ENCODE data around the gene TRIL. TPM values are rescaled to one million over a fixed set of nuclear protein-coding genes. Genes with fewer than 3 reads are reported as not detected.

Gene TRIL
- total RNA-seq, 6 experiments from 2014 or later, result 0.07 to 0.08 TPM; not detected in 4

DNA sequence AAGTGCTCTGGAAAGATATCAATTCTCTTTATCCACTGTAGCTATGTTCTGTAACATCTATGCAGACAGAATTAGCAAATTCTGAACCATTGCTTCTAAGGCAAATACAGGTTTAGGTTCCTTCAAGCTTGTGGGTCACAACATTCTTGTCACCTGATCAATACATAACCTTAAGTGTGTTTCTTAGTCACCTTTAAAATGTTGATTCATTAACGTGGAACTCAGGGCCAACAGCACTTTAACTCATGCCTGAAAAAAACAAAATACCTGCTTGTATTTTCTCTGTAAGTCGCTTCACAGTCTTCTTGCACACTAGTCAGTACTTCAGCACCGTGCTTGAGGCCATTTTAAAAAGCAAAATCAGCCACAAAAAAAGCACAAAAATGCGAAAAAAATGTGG is 35.2 kb upstream of the TRIL start:
- Mint-ChIP-seq H3K36me3 (ENCODE audit: low read depth) (peaks cover 4% of the 10 kb centered on the region; the same call in 1 of the 2 replicates), H3K27me3 (ENCODE audit: insufficient read depth) (peaks cover 9% of the 10 kb centered on the region), H3K9me3 (no peaks in the 10 kb centered on the region; the same call in 1 of the 2 replicates), H3K4me1 (ENCODE audit: low read depth) (peaks cover 23% of the 10 kb centered on the region), H3K27ac (no peak overlapping the region), H3K4me3 (no peak overlapping the region)
- TF ChIP-seq, protein P1, sequence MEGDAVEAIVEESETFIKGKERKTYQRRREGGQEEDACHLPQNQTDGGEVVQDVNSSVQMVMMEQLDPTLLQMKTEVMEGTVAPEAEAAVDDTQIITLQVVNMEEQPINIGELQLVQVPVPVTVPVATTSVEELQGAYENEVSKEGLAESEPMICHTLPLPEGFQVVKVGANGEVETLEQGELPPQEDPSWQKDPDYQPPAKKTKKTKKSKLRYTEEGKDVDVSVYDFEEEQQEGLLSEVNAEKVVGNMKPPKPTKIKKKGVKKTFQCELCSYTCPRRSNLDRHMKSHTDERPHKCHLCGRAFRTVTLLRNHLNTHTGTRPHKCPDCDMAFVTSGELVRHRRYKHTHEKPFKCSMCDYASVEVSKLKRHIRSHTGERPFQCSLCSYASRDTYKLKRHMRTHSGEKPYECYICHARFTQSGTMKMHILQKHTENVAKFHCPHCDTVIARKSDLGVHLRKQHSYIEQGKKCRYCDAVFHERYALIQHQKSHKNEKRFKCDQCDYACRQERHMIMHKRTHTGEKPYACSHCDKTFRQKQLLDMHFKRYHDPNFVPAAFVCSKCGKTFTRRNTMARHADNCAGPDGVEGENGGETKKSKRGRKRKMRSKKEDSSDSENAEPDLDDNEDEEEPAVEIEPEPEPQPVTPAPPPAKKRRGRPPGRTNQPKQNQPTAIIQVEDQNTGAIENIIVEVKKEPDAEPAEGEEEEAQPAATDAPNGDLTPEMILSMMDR (IDR thresholded peaks at IDR 0.05), result no peak
- DNase-seq, result no peak

DNA sequence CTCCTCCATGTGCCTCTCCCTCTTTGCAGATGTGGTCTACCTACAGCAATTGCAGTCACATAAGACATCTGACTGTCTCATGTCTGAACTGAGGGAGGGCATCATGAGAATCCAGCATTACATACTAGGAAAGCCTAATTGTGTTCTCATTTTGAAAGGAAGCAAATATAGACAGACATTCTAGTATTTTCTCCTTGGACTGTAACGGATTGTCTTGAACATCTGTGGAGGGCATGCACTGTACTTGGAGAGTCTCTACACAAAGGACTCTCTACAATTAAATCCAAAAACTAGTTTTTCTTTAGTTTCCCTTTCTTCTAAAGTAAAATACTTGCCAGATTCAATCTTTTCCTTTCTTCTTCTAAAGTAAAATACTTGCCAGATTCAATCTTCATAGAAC is 34.7 kb upstream of the TRIL start:
- Mint-ChIP-seq H3K4me3 (no peak overlapping the region), H3K36me3 (ENCODE audit: low read depth) (peaks cover 4% of the 10 kb centered on the region; the same call in 1 of the 2 replicates), H3K9me3 (no peaks in the 10 kb centered on the region; the same call in 1 of the 2 replicates), H3K4me1 (ENCODE audit: low read depth) (peaks cover 29% of the 10 kb centered on the region), H3K27me3 (ENCODE audit: insufficient read depth) (peaks cover 5% of the 10 kb centered on the region), H3K27ac (no peak overlapping the region)
- TF ChIP-seq, protein P1 (IDR thresholded peaks at IDR 0.05), result no peak
- no peak for DNase-seq

DNA sequence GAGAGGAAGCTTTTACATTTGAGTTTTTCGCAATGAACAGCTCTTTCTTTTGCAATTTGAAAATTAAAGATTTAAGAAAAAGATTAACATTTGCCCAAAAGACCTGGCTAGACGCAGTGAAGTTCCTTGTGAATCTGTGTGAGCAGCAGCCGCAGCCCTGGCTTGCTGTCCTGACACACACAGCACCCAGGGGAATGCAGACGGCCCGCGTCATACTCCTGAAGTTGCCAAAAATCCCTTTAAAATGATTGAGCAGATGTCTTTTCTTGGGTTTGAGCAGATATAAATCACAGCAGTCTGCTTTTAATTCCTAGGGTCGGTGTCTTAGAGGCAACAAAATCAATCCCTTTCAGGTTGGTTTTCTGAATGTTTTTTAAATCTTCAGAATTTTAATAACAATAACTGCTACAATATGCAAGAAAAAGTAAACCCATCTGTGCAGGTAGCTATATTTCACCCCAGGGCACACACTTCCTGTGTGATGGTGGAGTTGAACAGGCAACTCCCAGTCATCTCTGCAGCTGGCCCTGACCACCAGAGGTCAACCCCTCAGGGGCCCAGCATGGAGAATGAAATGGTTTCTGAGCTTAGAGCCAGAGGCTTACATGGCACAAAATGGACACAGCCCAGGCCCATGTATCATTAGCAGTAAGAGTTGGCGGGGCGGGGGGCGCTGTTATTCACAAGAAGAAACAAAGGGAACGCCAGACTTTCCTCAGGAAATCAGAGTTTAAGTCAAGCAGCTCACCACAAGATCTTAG is 32.2 kb upstream of the TRIL start:
- Mint-ChIP-seq H3K27ac (no peak overlapping the region), H3K4me1 (ENCODE audit: low read depth) (peaks cover 51% of the 10 kb centered on the region), H3K36me3 (ENCODE audit: low read depth) (peaks cover 4% of the 10 kb centered on the region; the same call in 1 of the 2 replicates), H3K27me3 (ENCODE audit: insufficient read depth) (peaks cover 2% of the 10 kb centered on the region; the same call in 1 of the 2 replicates), H3K9me3 (no peaks in the 10 kb centered on the region; the same call in 1 of the 2 replicates), H3K4me3 (no peak overlapping the region)
- DNase-seq, result no peak
- TF ChIP-seq, protein P1 (IDR thresholded peaks at IDR 0.05), result no peak

DNA sequence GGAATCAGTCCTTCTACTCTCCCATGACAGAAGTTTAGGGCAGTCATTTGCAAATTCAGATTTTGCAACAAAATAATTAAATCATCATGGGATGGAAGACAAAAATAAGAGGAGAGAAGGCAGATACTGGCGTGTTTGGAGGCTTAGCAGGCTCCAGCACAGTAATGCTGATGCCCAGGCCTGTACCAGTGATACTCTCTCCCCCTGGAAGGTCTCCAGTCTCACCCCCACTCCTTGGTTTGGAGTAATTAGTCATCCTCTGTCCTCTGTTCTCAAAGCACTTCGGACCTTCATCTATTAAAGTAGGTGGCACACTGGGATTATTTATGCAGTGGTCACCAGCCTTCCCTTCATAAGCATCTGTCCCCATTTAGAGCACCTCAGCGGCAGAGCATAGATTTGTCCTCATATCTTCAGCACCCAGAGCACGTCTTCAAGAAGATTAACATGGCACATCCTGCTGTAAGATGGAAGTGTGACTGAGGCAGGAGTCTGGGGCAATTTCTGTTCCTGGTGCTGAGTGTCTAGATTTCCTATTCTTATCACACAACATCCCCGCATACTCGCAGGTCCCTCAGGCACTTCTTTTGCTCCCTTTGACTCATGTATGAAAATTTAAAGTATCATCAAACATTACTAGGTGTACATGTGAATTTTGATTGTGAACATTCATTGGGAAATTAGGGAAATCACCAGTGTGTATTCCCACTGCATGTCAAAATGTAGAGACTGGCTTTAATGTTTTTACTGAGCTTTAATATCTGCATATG is 31.3 kb upstream of the TRIL start:
- Mint-ChIP-seq H3K4me1 (ENCODE audit: low read depth) (peaks cover 61% of the 10 kb centered on the region), H3K36me3 (ENCODE audit: low read depth) (peaks cover 4% of the 10 kb centered on the region; the same call in 1 of the 2 replicates), H3K27me3 (ENCODE audit: insufficient read depth) (peaks cover 2% of the 10 kb centered on the region; the same call in 1 of the 2 replicates), H3K27ac (peak overlapping the region; percentile 92), H3K4me3 (peak overlapping the region; percentile 54), H3K9me3 (no peaks in the 10 kb centered on the region; the same call in 1 of the 2 replicates)
- DNase-seq, result no peak
- TF ChIP-seq, protein P1 (IDR thresholded peaks at IDR 0.05), result no peak

DNA sequence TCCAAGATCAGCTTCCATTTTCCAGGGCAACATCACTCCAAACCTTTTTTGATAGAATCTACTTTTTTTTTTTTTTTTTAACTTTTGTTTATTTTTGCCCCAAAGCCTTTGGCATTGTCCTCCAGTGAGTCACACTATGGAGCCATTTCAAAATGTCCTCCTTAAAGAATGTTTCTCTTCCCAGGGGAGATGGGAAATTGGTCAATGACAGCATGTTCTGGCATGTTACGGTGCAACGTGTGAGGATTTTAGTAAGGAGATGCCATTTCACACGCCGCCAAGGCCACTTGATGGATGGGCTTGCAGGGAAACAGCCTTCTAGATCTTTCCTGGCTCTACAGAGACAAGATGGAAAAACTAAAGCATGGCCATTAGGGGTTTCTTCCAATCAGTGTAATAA is 30.7 kb upstream of the TRIL start:
- H3K4me1 Mint-ChIP-seq (ENCODE audit: low read depth), result peaks cover 66% of the 10 kb centered on the region
- H3K27me3 Mint-ChIP-seq (ENCODE audit: insufficient read depth), result peaks cover 2% of the 10 kb centered on the region; the same call in 1 of the 2 replicates
- peak overlapping the region; percentile 54 for H3K4me3 Mint-ChIP-seq
- TF ChIP-seq, protein P1 (IDR thresholded peaks at IDR 0.05), result no peak
- H3K36me3 Mint-ChIP-seq (ENCODE audit: low read depth), result peaks cover 4% of the 10 kb centered on the region; the same call in 1 of the 2 replicates
- H3K9me3 Mint-ChIP-seq, result no peaks in the 10 kb centered on the region; the same call in 1 of the 2 replicates
- H3K27ac Mint-ChIP-seq, result peak overlapping the region; percentile 92
- DNase-seq, result peak; percentile 90

Measured in HFFc6 (cell line).